C4-2B (cell line): Measurements from ENCODE around the gene HCST.
A peak's percentile ranks its signal among the peaks of the same experiment; 100 is the strongest.

ENCODE experiments used
- H3K27ac ChIP-seq: fragments of 450-650 bp; 2 replicates; pipeline ENCODE4 v1.5.1; 2017
- CTCF ChIP-seq: fragments of 450-650 bp; conservative IDR thresholded peaks from 2 replicates; pipeline ENCODE4 v1.5.1; 2017; ENCODE audit warnings: mild to moderate bottlenecking
- ZFX ChIP-seq: fragments of 450-650 bp; IDR thresholded peaks from 2 replicates; pipeline ENCODE4 v1.6.1; 2017

Gene HCST

GRCh38 chr19:35931161-35931873 lies 29.0 kb downstream of the HCST start:
- TF ChIP-seq ZFX (no peak), CTCF (peak; percentile 96)
- H3K27ac ChIP-seq: no peak overlapping the region

- no peak overlapping the region for H3K27ac ChIP-seq
- no peak for TF ChIP-seq ZFX
- TF ChIP-seq CTCF: no peak; the same call in 1 of the 2 replicates
Observed at GRCh38 chr19:35931874-35932202, 29.5 kb downstream of the HCST start.

- no peak for TF ChIP-seq CTCF
- TF ChIP-seq ZFX: no peak
- H3K27ac ChIP-seq: no peak overlapping the region
Observed at GRCh38 chr19:35932291-35932936, 30.1 kb downstream of the HCST start.

GRCh38 chr19:35935911-35936737 lies 33.8 kb downstream of the HCST start, which contains the start of gene LRFN3:
LRFN3 (plus strand) TSS chr19:35936374; CDS start chr19:35939426, 3,052 bp downstream.
- H3K27ac ChIP-seq: peak within 1 kb of the TSS; percentile 58
- TF ChIP-seq CTCF (no peak), ZFX (no peak; the same call in 1 of the 2 replicates)

- H3K27ac ChIP-seq: peak overlapping the region; percentile 58
- no peak for TF ChIP-seq CTCF
- TF ChIP-seq ZFX: no peak
Observed at GRCh38 chr19:35936738-35937268, 34.5 kb downstream of the HCST start.

GRCh38 chr19:35937345-35938281 lies 35.3 kb downstream of the HCST start:
- TF ChIP-seq CTCF (no peak), ZFX (no peak)
- no peak overlapping the region for H3K27ac ChIP-seq
